Liver (tissue), 9 donors: ENCODE results near the gene L2HGDH. TPM values are rescaled to one million over a fixed set of nuclear protein-coding genes. Genes with fewer than 3 reads are reported as not detected.

Experiments
- DNase-seq: peaks from one replicate; pipeline ENCODE4 v3.0.0-alpha.2; 2017; ENCODE audit warnings: low spot score
- H3K27ac ChIP-seq, 2 donors: one replicate each; pipeline ENCODE4 v1.7.0; 2013; ENCODE audit warnings: inconsistent platforms in 2 of 2, low read length in 2 of 2, control low read depth in 1 of 2, low read depth in 1 of 2, mild to moderate bottlenecking in 1 of 2
- H3K27me3 ChIP-seq, 4 donors: one replicate each; pipeline versions ENCODE4 v1.6.1 to v1.7.0; 2013; ENCODE audit warnings: low read length in 3 of 4, inconsistent platforms in 1 of 4, mild to moderate bottlenecking in 1 of 4, moderate library complexity in 1 of 4; ENCODE audit not compliant: control insufficient read depth in 4 of 4, insufficient read depth in 4 of 4
- H3K36me3 ChIP-seq, 4 donors: one replicate each; pipeline versions ENCODE4 v1.6.1 to v1.7.0; 2013; ENCODE audit warnings: low read length in 3 of 4, mild to moderate bottlenecking in 3 of 4, low read depth in 1 of 4, moderate library complexity in 1 of 4; ENCODE audit not compliant: control insufficient read depth in 4 of 4, insufficient read depth in 3 of 4
- H3K4me1 ChIP-seq, 4 donors: one replicate each; pipeline versions ENCODE4 v1.6.1 to v1.7.0; 2013; ENCODE audit warnings: low read length in 3 of 4, mild to moderate bottlenecking in 3 of 4, moderate library complexity in 1 of 4; ENCODE audit not compliant: control insufficient read depth in 4 of 4, insufficient read depth in 4 of 4
- H3K4me3 ChIP-seq, 3 donors: one replicate each; pipeline versions ENCODE4 v1.6.1 to v1.7.0; 2013; ENCODE audit warnings: low read length in 3 of 3, control low read depth in 1 of 3, low read depth in 1 of 3, mild to moderate bottlenecking in 1 of 3
- H3K9ac ChIP-seq, 2 donors: one replicate each; pipeline ENCODE4 v1.7.0; 2013; ENCODE audit warnings: low read length in 2 of 2, mild to moderate bottlenecking in 2 of 2, moderate library complexity in 2 of 2, control low read depth in 1 of 2, low read depth in 1 of 2
- H3K9me3 ChIP-seq, 4 donors: one replicate each; pipeline versions ENCODE4 v1.6.1 to v1.7.0; 2013; ENCODE audit warnings: low read length in 3 of 4; ENCODE audit not compliant: control insufficient read depth in 4 of 4
- CTCF ChIP-seq: fragments of 150-350 bp; IDR thresholded peaks from 2 replicates; pipeline ENCODE4 v1.5.1; 2017; ENCODE audit warnings: improper control_type of control experiment, low read depth, low read length; ENCODE audit not compliant: missing input control
- EGR1 ChIP-seq, 2 donors: IDR thresholded peaks; 2 replicates each; pipeline ENCODE4 v1.6.1; 2016 to 2018; ENCODE audit warnings: antibody characterized with exemption in 2 of 2, low read depth in 2 of 2
- GABPA ChIP-seq, 2 donors: IDR thresholded peaks in 1 of 2; conservative IDR thresholded peaks in 1 of 2; 2 replicates each; pipeline ENCODE4 v1.6.1; 2016; ENCODE audit warnings: antibody characterized with exemption in 2 of 2, mild to moderate bottlenecking in 1 of 2, moderate library complexity in 1 of 2
- HNF4G ChIP-seq: IDR thresholded peaks from 2 replicates; pipeline ENCODE4 v1.6.1; 2016; ENCODE audit warnings: antibody characterized with exemption
- MAX ChIP-seq: IDR thresholded peaks from 2 replicates; pipeline ENCODE4 v1.6.1; 2016; ENCODE audit warnings: antibody characterized with exemption
- REST ChIP-seq: IDR thresholded peaks from 2 replicates; pipeline ENCODE4 v1.6.1; 2016; ENCODE audit warnings: antibody characterized with exemption, mild to moderate bottlenecking
- SP1 ChIP-seq: IDR thresholded peaks from 2 replicates; pipeline ENCODE4 v1.6.1; 2018; ENCODE audit warnings: antibody characterized with exemption, mild to moderate bottlenecking
- TAF1 ChIP-seq: conservative IDR thresholded peaks from 2 replicates; pipeline ENCODE4 v1.6.1; 2016; ENCODE audit warnings: antibody characterized with exemption, mild to moderate bottlenecking
- ZBTB33 ChIP-seq: IDR thresholded peaks from 2 replicates; pipeline ENCODE4 v1.6.1; 2016; ENCODE audit warnings: antibody characterized with exemption
- WGBS: extraction: QIAGEN DNeasy Blood & Tissue Kit; methylation state at CpG from one replicate; pipeline ENCODE4 v1.1.7; 2013; 5-methylcytosine and 5-hydroxymethylcytosine counted together
- polyA plus RNA-seq, 2 donors: library from polyadenylated mRNA; stranded (reverse) in 1 of 2; unstranded in 1 of 2; fragments of 200-250 nt in 1 of 2; fragments of >200 nt in 1 of 2; fragmentation: Nextera tagmentation in 1 of 2; extraction: Ambion mirVana in 1 of 2; gene quantifications; one replicate each; pipeline versions ENCODE4 v1.2.1 to v1.2.3, GENCODE V29; 2013 to 2015
- total RNA-seq, 2 donors: library from RNA; depleted of rRNA; stranded (reverse); fragments of >200 nt; gene quantifications; one replicate each; pipeline ENCODE4 v1.2.3, GENCODE V29; 2014
- donor health status: healthy.
- donor health status: healthy.
- donor health status: healthy.
- donor health status: healthy.
- donor health status: healthy.

The L2HGDH gene
- total and polyA plus RNA-seq, 4 donors: 3.8 to 9.0 (median 5.4) TPM

GRCh38 chr14:50233951-50234250, 78.1 kb downstream of the L2HGDH start (continued):
- TF ChIP-seq CTCF: no peak

- 79% methylated on average over 14 of the region's 14 CpGs for WGBS
- DNase-seq: no peak
- H3K9me3 ChIP-seq: no peaks in the 10 kb centered on the region
Observed at GRCh38 chr14:50233166-50233950, 78.7 kb downstream of the L2HGDH start.

More at GRCh38 chr14:50233166-50233950, 78.7 kb downstream of the L2HGDH start:
- Histone ChIP-seq H3K27ac (no peak overlapping the region), H3K27me3 (no peaks in the 10 kb centered on the region), H3K4me3 (no peak overlapping the region), H3K4me1 (peaks cover 4 to 20% (median 6%) of the 10 kb centered on the region in 4 donors), H3K9ac (no peak overlapping the region), H3K36me3 (no peaks in the 10 kb centered on the region)
- TF ChIP-seq TAF1: no peak
- TF ChIP-seq SP1: no peak
- TF ChIP-seq MAX: no peak
- TF ChIP-seq GABPA (IDR thresholded peaks at IDR 0.05 in 1 of 2, conservative IDR thresholded peaks at IDR 0.05 in 1 of 2): no peak
- TF ChIP-seq HNF4G: no peak
- TF ChIP-seq REST: no peak
- no peak for TF ChIP-seq ZBTB33
- no peak for TF ChIP-seq EGR1 (IDR thresholded peaks at IDR 0.05; ENCODE audit: low read depth in 2 of 2)
